Measurements from ENCODE around the gene NR6A1. TPM values are rescaled to one million over a fixed set of nuclear protein-coding genes. Genes with fewer than 3 reads are reported as not detected.

The NR6A1 gene
- total RNA-seq, 1 donor from 2014 or later, result 60.7 TPM

GRCh38 chr9:124764774-124765438 lies 6.2 kb downstream of the NR6A1 start:
- no peaks in the 10 kb centered on the region for H3K36me3 Mint-ChIP-seq (ENCODE audit: low read depth)
- no peak overlapping the region for H3K27ac Mint-ChIP-seq (ENCODE audit: unreplicated experiment)
- no peaks in the 10 kb centered on the region for H3K9me3 Mint-ChIP-seq
- DNase-seq (ENCODE audit: low read depth, low spot score), result no peak
- peaks cover 18% of the 10 kb centered on the region for H3K4me1 Mint-ChIP-seq
- peak; percentile 52 for TF ChIP-seq CTCF (conservative IDR thresholded peaks at IDR 0.05)
- peaks cover 88% of the 10 kb centered on the region for H3K27me3 Mint-ChIP-seq (ENCODE audit: low read depth)
- no peak overlapping the region for H3K4me3 Mint-ChIP-seq

- H3K4me1 Mint-ChIP-seq, result peaks cover 16% of the 10 kb centered on the region
- no peak overlapping the region for H3K4me3 Mint-ChIP-seq
- H3K27me3 Mint-ChIP-seq (ENCODE audit: low read depth), result peaks cover 82% of the 10 kb centered on the region
- no peaks in the 10 kb centered on the region for H3K36me3 Mint-ChIP-seq (ENCODE audit: low read depth)
- H3K27ac Mint-ChIP-seq (ENCODE audit: unreplicated experiment), result no peak overlapping the region
- DNase-seq (ENCODE audit: low read depth, low spot score), result no peak
- TF ChIP-seq CTCF (conservative IDR thresholded peaks at IDR 0.05), result no peak
- H3K9me3 Mint-ChIP-seq, result no peaks in the 10 kb centered on the region
These were observed 8.5 kb downstream of the NR6A1 start for GRCh38 chr9:124762633-124763032.

- Mint-ChIP-seq H3K9me3 (no peaks in the 10 kb centered on the region), H3K27me3 (ENCODE audit: low read depth) (peaks cover 82% of the 10 kb centered on the region), H3K36me3 (ENCODE audit: low read depth) (no peaks in the 10 kb centered on the region), H3K27ac (ENCODE audit: unreplicated experiment) (no peak overlapping the region), H3K4me1 (peaks cover 18% of the 10 kb centered on the region), H3K4me3 (no peak overlapping the region)
- TF ChIP-seq CTCF (conservative IDR thresholded peaks at IDR 0.05), result no peak
- DNase-seq (ENCODE audit: low read depth, low spot score), result no peak
These were observed 9.4 kb downstream of the NR6A1 start for GRCh38 chr9:124761710-124762109.

GRCh38 chr9:124761196-124761595 lies 9.9 kb downstream of the NR6A1 start:
- Mint-ChIP-seq H3K4me3 (no peak overlapping the region), H3K27ac (ENCODE audit: unreplicated experiment) (no peak overlapping the region), H3K27me3 (ENCODE audit: low read depth) (peaks cover 82% of the 10 kb centered on the region), H3K9me3 (no peaks in the 10 kb centered on the region), H3K36me3 (ENCODE audit: low read depth) (no peaks in the 10 kb centered on the region), H3K4me1 (peaks cover 18% of the 10 kb centered on the region)
- no peak for DNase-seq (ENCODE audit: low read depth, low spot score)
- no peak for TF ChIP-seq CTCF (conservative IDR thresholded peaks at IDR 0.05)

GRCh38 chr9:124760719-124761118 lies 10.4 kb downstream of the NR6A1 start:
- no peak overlapping the region for H3K27ac Mint-ChIP-seq (ENCODE audit: unreplicated experiment)
- no peak overlapping the region for H3K4me3 Mint-ChIP-seq
- peaks cover 18% of the 10 kb centered on the region for H3K4me1 Mint-ChIP-seq

More at GRCh38 chr9:124760719-124761118, 10.4 kb downstream of the NR6A1 start:
- no peak for DNase-seq (ENCODE audit: low read depth, low spot score)
- Mint-ChIP-seq H3K27me3 (ENCODE audit: low read depth) (peaks cover 81% of the 10 kb centered on the region), H3K36me3 (ENCODE audit: low read depth) (no peaks in the 10 kb centered on the region), H3K9me3 (no peaks in the 10 kb centered on the region)
- no peak for TF ChIP-seq CTCF (conservative IDR thresholded peaks at IDR 0.05)
